K562 (cell line): Measurements from ENCODE around the gene PLCG2. TPM values are rescaled to one million over a fixed set of nuclear protein-coding genes. Genes with fewer than 3 reads are reported as not detected.

ENCODE experiments used
- ATAC-seq: fragments of 200-7000 bp; cut with Tn5 transposase; 3 replicates; pipeline ENCODE4 v1.9.1; 2020; ENCODE audit warnings: moderate library complexity
- BruUV-seq: library from RNA; stranded (reverse); fragments of 400-500 nt; replicated peaks from 2 replicates; lab custom pipeline; 2021; lab: Mats Ljungman, UMichigan
- CTCF ChIA-PET: fragments of 300-600 bp; formaldehyde crosslinking; extraction: SDS; loops from one replicate; lab custom pipeline; 2021; ENCODE audit warnings: low intra/inter-chr PET ratio; lab: Yijun Ruan, JAX
- POLR2A ChIA-PET: fragments of 300-600, 350-650 bp; sonication (Branson Sonifier 250); formaldehyde crosslinking; extraction: SDS; loops from one replicate; lab custom pipeline; 2021; ENCODE audit warnings: antibody characterized with exemption, inconsistent platforms; lab: Yijun Ruan, JAX
- DNase-seq, 4 experiments: peaks; one replicate each; pipeline versions ENCODE4 v3.0.0 to v3.0.0-alpha.2; 2011 to 2018; ENCODE audit warnings: low spot score in 3 of 4, mixed read lengths in 3 of 4; ENCODE audit errors: extremely low read depth in 1 of 4
- FAIRE-seq: peaks from 2 replicates; lab custom pipeline; 2011; peaks lifted over from hg19 to GRCh38; lab: Jason Lieb, UNC
- H2AFZ ChIP-seq: 2 replicates; pipeline ENCODE4 v1.6.0; 2011; ENCODE audit warnings: low read depth, low read length, control low read depth, inconsistent platforms
- H3K27ac ChIP-seq: fragments of 200-600 bp; 3 replicates; pipeline ENCODE4 v1.8.0; 2011; ENCODE audit warnings: low read depth, mild to moderate bottlenecking, control low read depth, inconsistent platforms, low read length, moderate library complexity, mixed read lengths; ENCODE audit errors: extremely low read depth
- H3K27me3 ChIP-seq, 2 experiments: fragments of 300-600 bp in 1 of 2; 2 replicates in 1 of 2; 3 replicates in 1 of 2; pipeline versions ENCODE4 v1.6.0 to v1.8.0; 2011; ENCODE audit warnings: inconsistent platforms in 2 of 2, low read length in 2 of 2, mild to moderate bottlenecking in 1 of 2, mixed read lengths in 1 of 2, moderate library complexity in 1 of 2; ENCODE audit not compliant: control insufficient read depth in 2 of 2, insufficient read depth in 2 of 2
- H3K36me3 ChIP-seq: fragments of 300-600 bp; 3 replicates; pipeline ENCODE4 v1.8.0; 2011; ENCODE audit warnings: mild to moderate bottlenecking, low read length, inconsistent platforms; ENCODE audit not compliant: control insufficient read depth, insufficient read depth
- H3K4me1 ChIP-seq, 2 experiments: fragments of 200-600 bp in 1 of 2; replicated peaks in 1 of 2; 2 replicates in 1 of 2; 3 replicates in 1 of 2; pipeline versions ENCODE4 v1.5.1 to v1.8.0; 2011; ENCODE audit warnings: inconsistent platforms in 2 of 2, low read length in 2 of 2, mild to moderate bottlenecking in 1 of 2, mixed read lengths in 1 of 2, moderate library complexity in 1 of 2; ENCODE audit not compliant: control insufficient read depth in 2 of 2, insufficient read depth in 2 of 2
- H3K4me2 ChIP-seq: 2 replicates; pipeline ENCODE4 v1.6.1; 2011; ENCODE audit warnings: low read length, control low read depth, inconsistent platforms, mixed read lengths; ENCODE audit not compliant: insufficient read depth
- H3K4me3 ChIP-seq: fragments of 200-600 bp; sonication (generic), shearing (Covaris generic); 2 replicates; pipeline ENCODE4 v1.5.1; 2016; ENCODE audit warnings: control low read depth, inconsistent platforms
- H3K79me2 ChIP-seq: fragments of 200-600 bp; 3 replicates; pipeline ENCODE4 v1.8.0; 2011; ENCODE audit warnings: low read length, inconsistent platforms; ENCODE audit not compliant: control insufficient read depth, insufficient read depth
- H3K9ac ChIP-seq, 2 experiments: 2 replicates each; pipeline versions ENCODE4 v1.6.0 to v1.6.1; 2011; ENCODE audit warnings: low read depth in 2 of 2, low read length in 2 of 2, control low read depth in 1 of 2, inconsistent platforms in 1 of 2, mild to moderate bottlenecking in 1 of 2, mixed read lengths in 1 of 2; ENCODE audit not compliant: insufficient read depth in 1 of 2
- H3K9me1 ChIP-seq: one replicate; pipeline ENCODE4 v1.6.0; 2011; ENCODE audit warnings: inconsistent platforms, mild to moderate bottlenecking, low read length, moderate library complexity; ENCODE audit not compliant: control insufficient read depth, insufficient read depth
- H3K9me3 ChIP-seq: replicated peaks from 2 replicates; pipeline ENCODE4 v1.5.1; 2011; ENCODE audit warnings: low read depth, low read length, inconsistent platforms; ENCODE audit not compliant: control insufficient read depth, insufficient read depth
- H4K20me1 ChIP-seq: replicated peaks from 2 replicates; pipeline ENCODE4 v1.6.1; 2011; ENCODE audit warnings: low read length, inconsistent platforms, mixed read lengths; ENCODE audit not compliant: control insufficient read depth, insufficient read depth
- CREB1 ChIP-seq, 2 experiments: sonication (generic) in 1 of 2; formaldehyde crosslinking in 1 of 2; IDR thresholded peaks; 2 replicates each; pipeline versions ENCODE4 v1.6.1 to v1.8.0; 2012 to 2022; ENCODE audit warnings: inconsistent platforms in 1 of 2, mild to moderate bottlenecking in 1 of 2, missing genetic modification reagents in 1 of 2, moderate library complexity in 1 of 2
- EGR1 ChIP-seq: fragments of 450-650 bp; conservative IDR thresholded peaks from 2 replicates; pipeline ENCODE4 v1.6.1; 2017; ENCODE audit warnings: mild to moderate bottlenecking
- WGBS: fragments of 100-300 bp; shearing (Covaris generic); methylation state at CpG from one replicate; pipeline ENCODE4 v1.1.6; 2016; ENCODE audit warnings: low coverage, mixed read lengths; ENCODE audit not compliant: insufficient coverage; ENCODE audit errors: missing lambda C conversion rate; 5-methylcytosine and 5-hydroxymethylcytosine counted together
- in situ Hi-C: fragments of 300-500 bp; cut with MboI; formaldehyde crosslinking; loops from 4 replicates; pipeline ENCODE4 v1.15.0; 2018; ENCODE audit warnings: inconsistent platforms, mixed read lengths
- intact Hi-C: fragments of 100-400 bp; cut with micrococcal nuclease; formaldehyde crosslinking; loops from 2 replicates; pipeline ENCODE4 v1.14.2; 2022
- polyA plus RNA-seq, 8 experiments: library from polyadenylated mRNA; depleted of rRNA in 4 of 8; stranded (reverse) in 5 of 8; unstranded in 3 of 8; fragments of >200 nt; fragmentation: Nextera tagmentation in 2 of 8; fragmentation: Illumina TruSeq in 1 of 8; extraction: Ambion mirVana in 2 of 8; extraction: Trizol in 1 of 8; gene quantifications; 2 replicates each; pipeline versions ENCODE4 v1.2.1 to v1.2.3, GENCODE V29; 2011 to 2014; ENCODE audit warnings: inconsistent platforms in 1 of 8, missing spikeins in 1 of 8
- total RNA-seq, 7 experiments: library from RNA; depleted of rRNA in 6 of 7; stranded (reverse); fragments of >200 nt in 6 of 7; fragmentation: Illumina TruSeq in 2 of 7; extraction: Trizol in 2 of 7; gene quantifications; 2 replicates each; pipeline versions ENCODE4 v1.2.1 to v1.2.3, GENCODE V29; 2011 to 2021; ENCODE audit warnings: low replicate concordance in 1 of 7

The PLCG2 gene
- total and polyA plus RNA-seq, 9 of the 15 experiments (the other 6 are each of a cell fraction or from before 2014, with no cell fraction given) = 0.94 to 7.1 (median 3.1) TPM

DNA sequence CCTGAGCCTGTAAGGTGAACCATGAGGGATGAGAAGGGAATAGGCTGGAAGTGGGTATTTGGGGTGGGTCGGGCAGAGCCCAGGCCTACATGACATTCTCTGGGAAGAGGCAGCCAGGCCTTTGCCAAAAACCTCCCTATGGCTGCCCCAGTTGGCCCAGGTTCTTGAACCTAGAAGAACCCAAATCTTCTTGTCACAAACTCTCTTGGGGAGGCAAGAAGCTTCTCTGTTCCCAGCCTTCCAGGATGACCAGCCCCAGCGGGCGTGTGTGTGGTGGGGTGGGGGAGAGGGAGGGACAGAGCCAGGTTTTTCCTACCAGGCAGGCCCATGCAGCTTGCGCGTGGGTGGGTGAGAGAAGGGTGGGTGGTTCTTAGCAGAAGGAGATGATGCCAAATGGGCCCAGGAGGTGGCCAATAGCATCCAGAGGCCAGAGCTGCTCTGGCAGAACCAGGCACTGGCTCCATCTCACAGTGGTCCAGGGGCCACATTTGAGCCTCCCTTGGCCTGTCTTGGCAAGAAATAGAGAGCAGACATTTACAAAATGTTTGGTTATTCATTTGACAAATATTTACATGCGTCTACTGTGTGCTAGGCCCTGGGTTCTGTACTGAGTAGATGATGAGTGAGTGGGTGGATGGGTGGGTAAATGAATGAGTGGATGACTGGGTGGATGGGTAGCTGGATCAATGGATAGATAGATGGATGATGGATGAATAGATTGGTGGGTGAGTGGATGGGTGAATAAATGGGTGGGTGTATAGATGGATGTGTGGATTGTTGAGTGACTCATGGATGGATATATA, 44.3 kb upstream of the PLCG2 start:
- ChIA-PET POLR2A (interaction anchor here (0.9 to 1.6 kb wide), 3 partner anchors 9 to 17 kb away, joined by 3 to 8 read pairs (median 5); no protein-coding TSS in a partner anchor), CTCF (no interaction called here)
- no peaks in the 10 kb centered on the region for H3K9me1 ChIP-seq
- no peak overlapping the region for H2AFZ ChIP-seq
- DNase-seq (no peak), ATAC-seq (no peak), FAIRE-seq (no peak)
- no peak overlapping the region for H3K27ac ChIP-seq
- in situ Hi-C loops = loop anchor here (25.0 kb wide), 2 partner anchors 723 to 1198 kb away; partner anchors contain the start of genes CENPN, CMC2 and DYNLRB2
- H3K9ac ChIP-seq = no peak overlapping the region
- no peaks in the 10 kb centered on the region for H3K79me2 ChIP-seq
- H3K4me1 ChIP-seq = peaks cover 26 to 28% of the 10 kb centered on the region in 2 experiments
- BruUV-seq = no TSS peak
- H3K27me3 ChIP-seq = peaks cover 0 to 4% of the 10 kb centered on the region in 2 experiments; a peak in 1 of 5 replicates
- intact Hi-C loops = loop anchor here (5.0 kb wide), 4 partner anchors 333 to 808 kb away; no protein-coding TSS in a partner anchor
- H3K4me2 ChIP-seq = no peak overlapping the region
- TF ChIP-seq CREB1 (IDR thresholded peaks at IDR 0.05) = no peak
- TF ChIP-seq CREB1 (CRISPR knock-in tag; IDR thresholded peaks at IDR 0.05) = no peak
- peak; percentile 5; the same call in 1 of the 2 replicates for TF ChIP-seq EGR1
- H3K9me3 ChIP-seq = no peaks in the 10 kb centered on the region
- no peaks in the 10 kb centered on the region for H3K36me3 ChIP-seq
- WGBS = 26% methylated on average over 5 of the region's 6 CpGs
- no peaks in the 10 kb centered on the region; the same call in 1 of the 2 replicates for H4K20me1 ChIP-seq
- no peak overlapping the region for H3K4me3 ChIP-seq
